Spleen (tissue), 11 donors: ENCODE results near the gene SAXO2. TPM values are rescaled to one million over a fixed set of nuclear protein-coding genes. Genes with fewer than 3 reads are reported as not detected.

Experiments
- DNase-seq: peaks from one replicate; pipeline ENCODE4 v3.0.0-alpha.2; 2020
- H3K27ac ChIP-seq, 8 donors: fragments of 200-600 bp; sonication (generic) in 7 of 8; 1 replicate in 4 of 8; 2 replicates in 4 of 8; pipeline versions ENCODE4 v1.5.0 to v1.8.0; 2016 to 2021; ENCODE audit warnings: inconsistent platforms in 4 of 8, mild to moderate bottlenecking in 4 of 8, moderate library complexity in 1 of 8
- H3K27me3 ChIP-seq, 7 donors: fragments of 200-600 bp; sonication (generic) in 6 of 7; replicated peaks in 1 of 7; 1 replicate in 4 of 7; 2 replicates in 3 of 7; pipeline versions ENCODE4 v1.5.0 to v1.8.0; 2016 to 2021; ENCODE audit warnings: inconsistent platforms in 3 of 7, mild to moderate bottlenecking in 1 of 7
- H3K36me3 ChIP-seq, 6 donors: fragments of 200-600 bp; sonication (generic) in 5 of 6; 1 replicate in 4 of 6; 2 replicates in 2 of 6; pipeline versions ENCODE4 v1.5.0 to v1.8.0; 2016 to 2021; ENCODE audit warnings: inconsistent platforms in 2 of 6
- H3K4me1 ChIP-seq, 6 donors: fragments of 200-600 bp; sonication (generic) in 5 of 6; 1 replicate in 3 of 6; 2 replicates in 3 of 6; pipeline versions ENCODE4 v1.5.0 to v1.8.0; 2016 to 2021; ENCODE audit warnings: inconsistent platforms in 3 of 6
- H3K4me3 ChIP-seq, 8 donors: fragments of 200-600 bp; sonication (generic) in 7 of 8; 1 replicate in 4 of 8; 2 replicates in 4 of 8; pipeline versions ENCODE4 v1.5.0 to v1.8.0; 2016 to 2021; ENCODE audit warnings: inconsistent platforms in 4 of 8, mild to moderate bottlenecking in 4 of 8, moderate library complexity in 2 of 8
- H3K9me3 ChIP-seq, 8 donors: fragments of 200-600 bp; sonication (generic) in 7 of 8; 1 replicate in 4 of 8; 2 replicates in 4 of 8; pipeline versions ENCODE4 v1.5.0 to v1.8.0; 2016 to 2021; ENCODE audit warnings: inconsistent platforms in 4 of 8
- CTCF ChIP-seq, 11 experiments: fragments of 200-600 bp in 7 of 11; fragments of 450-650 bp in 4 of 11; sonication (generic) in 4 of 11; IDR thresholded peaks in 8 of 11; conservative IDR thresholded peaks in 3 of 11; 1 replicate in 7 of 11; 2 replicates in 4 of 11; pipeline versions ENCODE4 v1.4.0 to v1.8.0; 2016 to 2021; ENCODE audit warnings: antibody characterized with exemption in 11 of 11, inconsistent platforms in 4 of 11, mild to moderate bottlenecking in 1 of 11
- POLR2A ChIP-seq, 3 donors: fragments of 450-650 bp; IDR thresholded peaks; one replicate each; pipeline ENCODE4 v1.5.1; 2017; ENCODE audit warnings: antibody characterized with exemption in 3 of 3, mild to moderate bottlenecking in 1 of 3
- POLR2AphosphoS5 ChIP-seq, 3 donors: sonication (generic); formaldehyde crosslinking; IDR thresholded peaks; one replicate each; pipeline ENCODE4 v1.5.1; 2017; ENCODE audit warnings: antibody characterized with exemption in 3 of 3
- WGBS, 5 donors: extraction: QIAGEN DNeasy Blood & Tissue Kit in 3 of 5; methylation state at CpG; one replicate each; pipeline versions ENCODE4 v1.1.5 to v1.1.7; 2013 to 2018; 5-methylcytosine and 5-hydroxymethylcytosine counted together
- intact Hi-C: fragments of 100-400 bp; cut with DNase I; formaldehyde crosslinking; loops from one replicate; pipeline ENCODE4 v1.15.0; 2023; ENCODE audit warnings: low total_unique reads
- polyA plus RNA-seq, 3 donors: library from polyadenylated mRNA; stranded (reverse); fragments of 200-250 nt; gene quantifications; one replicate each; pipeline ENCODE4 v1.2.1, GENCODE V29; 2013
- total RNA-seq, 7 donors: library from RNA; depleted of rRNA in 3 of 7; stranded (reverse); fragments of >200 nt in 3 of 7; fragmentation: NEBNext Ultra II Directional in 4 of 7; extraction: Animal tissue kit (Norgen Biotek cat#: 25700) in 4 of 7; gene quantifications; one replicate each; pipeline versions ENCODE4 v1.1.0 to v1.2.1, GENCODE V29; 2016 to 2021
- donor health status: healthy with polysubstance abuse.
- donor health status: DM: no; HTN: no; CAD: no; lungs with moderate emphysema.
- donor health status: DM: no; HTN: no; CAD: no.
- donor health status: Bipolar disorder and iron deficiency.
- donor health status: healthy.
- donor health status: DM: no; HTN: no; CAD: no.
- donor health status: DM: yes; HTN: yes; CAD: no.

The SAXO2 gene
- total and polyA plus RNA-seq, 10 donors: 0.23 to 12.0 (median 1.8) TPM; not detected in 1

- intact Hi-C loops: no loop called here
- Histone ChIP-seq H3K4me3 (no peak overlapping the region), H3K27ac (no peak overlapping the region), H3K9me3 (peaks cover 0 to 11% (median 7%) of the 10 kb centered on the region in 8 donors), H3K36me3 (no peaks in the 10 kb centered on the region), H3K4me1 (peaks cover 0 to 5% (median 3%) of the 10 kb centered on the region in 6 donors), H3K27me3 (no peaks in the 10 kb centered on the region)
- WGBS, 5 donors: 78 to 84% (median 80%) methylated on average over 5 of the region's 5 CpGs
- no peak for DNase-seq
- no peak for TF ChIP-seq CTCF (IDR thresholded peaks at IDR 0.05 in 8 of 11, conservative IDR thresholded peaks at IDR 0.05 in 3 of 11)
- TF ChIP-seq POLR2AphosphoS5 (IDR thresholded peaks at IDR 0.05): no peak
- no peak for TF ChIP-seq POLR2A (IDR thresholded peaks at IDR 0.05)
These were observed 29.7 kb downstream of the SAXO2 start for GRCh38 chr15:82292271-82292670.

GRCh38 chr15:82294061-82294690, 31.6 kb downstream of the SAXO2 start:
- WGBS, 5 donors: 71 to 81% (median 76%) methylated on average over 8 to 11 of the region's 11 CpGs
- no peak overlapping the region for H3K27ac ChIP-seq
- DNase-seq: no peak
- intact Hi-C loops: no loop called here
- peaks cover 0 to 8% (median 0%) of the 10 kb centered on the region in 7 donors for H3K27me3 ChIP-seq
- H3K36me3 ChIP-seq: no peaks in the 10 kb centered on the region
- TF ChIP-seq POLR2AphosphoS5 (IDR thresholded peaks at IDR 0.05) (no peak), CTCF (IDR thresholded peaks at IDR 0.05 in 8 of 11, conservative IDR thresholded peaks at IDR 0.05 in 3 of 11) (no peak), POLR2A (IDR thresholded peaks at IDR 0.05) (no peak)
- H3K4me1 ChIP-seq: peaks cover 0 to 11% (median 7%) of the 10 kb centered on the region in 6 donors
- peaks cover 0 to 7% (median 5%) of the 10 kb centered on the region in 8 donors for H3K9me3 ChIP-seq
- no peak overlapping the region for H3K4me3 ChIP-seq

DNA sequence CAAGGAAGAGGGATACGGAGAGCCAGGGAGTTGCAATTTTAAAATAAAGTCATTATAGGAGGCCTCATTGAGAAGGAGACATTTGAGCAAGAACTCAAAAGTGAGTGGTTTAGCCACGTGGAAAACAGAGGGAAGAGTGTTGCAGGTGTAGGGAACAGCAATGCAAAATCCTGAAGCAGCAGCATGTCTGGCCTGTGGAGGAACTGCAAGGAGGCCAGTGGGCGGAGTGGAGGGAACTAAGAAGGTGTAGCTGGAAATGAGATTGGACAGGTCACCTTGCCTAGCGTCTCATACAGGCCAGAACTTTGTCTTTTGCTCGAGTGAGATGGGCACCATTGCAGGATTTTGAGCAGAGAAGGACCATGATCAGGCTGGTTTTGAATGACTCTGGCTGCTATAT, 34.9 kb downstream of the SAXO2 start:
- Histone ChIP-seq H3K27ac (no peak overlapping the region), H3K9me3 (no peaks in the 10 kb centered on the region)
- 90 to 98% (median 93%) methylated on average over 5 of the region's 5 CpGs for WGBS, 5 donors

More for the DNA sequence above, 34.9 kb downstream of the SAXO2 start:
- intact Hi-C loops: no loop called here
- H3K4me3 ChIP-seq: no peak overlapping the region
- no peaks in the 10 kb centered on the region for H3K36me3 ChIP-seq
- TF ChIP-seq POLR2AphosphoS5 (IDR thresholded peaks at IDR 0.05) (no peak), POLR2A (IDR thresholded peaks at IDR 0.05) (no peak), CTCF (IDR thresholded peaks at IDR 0.05 in 8 of 11, conservative IDR thresholded peaks at IDR 0.05 in 3 of 11) (no peak)
- no peak for DNase-seq
- H3K27me3 ChIP-seq: peaks cover 0 to 8% (median 0%) of the 10 kb centered on the region in 7 donors
- H3K4me1 ChIP-seq: peaks cover 0 to 11% (median 7%) of the 10 kb centered on the region in 6 donors
